Measurements from ENCODE around the gene ITGA3. TPM values are rescaled to one million over a fixed set of nuclear protein-coding genes. Genes with fewer than 3 reads are reported as not detected.

Gene ITGA3
- polyA plus RNA-seq, 1 of the 3 experiments (the other 2 are of a cell fraction), result 766 TPM

GRCh38 chr17:50066995-50067394, 11.1 kb downstream of the ITGA3 start:
- Histone ChIP-seq H3K27ac (ENCODE audit: low read depth in 2 of 2, low read length in 1 of 2) (peak overlapping the region in 1 of 2 experiments; percentile 100; a peak in 2 of 4 replicates), H3K9me3 (no peaks in the 10 kb centered on the region), H3F3A (replicated peaks; ENCODE audit: insufficient read depth) (peaks cover 73% of the 10 kb centered on the region), H4K20me1 (ENCODE audit: insufficient read depth) (peaks cover 33% of the 10 kb centered on the region), H3K4me3 (ENCODE audit: low read depth in 2 of 2, low read length in 1 of 2) (no peak overlapping the region), H3K79me2 (ENCODE audit: insufficient read depth) (peaks cover 95% of the 10 kb centered on the region), H3K9me2 (no peaks in the 10 kb centered on the region), H3K36me3 (replicated peaks in 1 of 2; ENCODE audit: control insufficient read depth in 1 of 2, insufficient read depth in 2 of 2, low read length in 1 of 2) (peaks cover 40 to 67% of the 10 kb centered on the region in 2 experiments), H2AFZ (ENCODE audit: low read depth) (no peak overlapping the region), H3K4me1 (ENCODE audit: control insufficient read depth in 1 of 2, insufficient read depth in 2 of 2, low read depth in 1 of 2, low read length in 1 of 2) (peaks cover 26 to 44% of the 10 kb centered on the region in 2 experiments), H3K27me3 (ENCODE audit: insufficient read depth) (no peaks in the 10 kb centered on the region), H3K9ac (peak overlapping the region; percentile 98; the same call in 1 of the 2 replicates), H3K4me2 (peak overlapping the region; percentile 96; the same call in 1 of the 2 replicates)
- 94% methylated on average over 2 of the region's 2 CpGs for WGBS (ENCODE audit: low lambda C conversion rate)
- DNase-seq, result no peak
- ChIA-PET POLR2A (interaction anchor here (1.2 kb wide), 1 partner anchor 27 kb away, joined by 3 read pairs; no protein-coding TSS in a partner anchor), CTCF (interaction anchor here (1.1 to 6.2 kb wide), 11 partner anchors 11 to 190 kb away, joined by 3 to 51 read pairs (median 6); partner anchors contain the start of genes ITGA3 and PDK2)
- no peak for TF ChIP-seq YY1 (IDR thresholded peaks at IDR 0.05; ENCODE audit: low read depth)
- TF ChIP-seq ZBTB33 (IDR thresholded peaks at IDR 0.05; ENCODE audit: borderline replicate concordance, low read depth), result no peak
- no peak for TF ChIP-seq MAX (IDR thresholded peaks at IDR 0.05; ENCODE audit: low read depth)
- no peak for TF ChIP-seq FOSL2 (IDR thresholded peaks at IDR 0.05; ENCODE audit: borderline replicate concordance, low read depth)
- no peak for TF ChIP-seq TCF12 (IDR thresholded peaks at IDR 0.05)
- no peak for TF ChIP-seq SIN3A (IDR thresholded peaks at IDR 0.05; ENCODE audit: borderline replicate concordance, low read depth, low read length)
- TF ChIP-seq NRF1 (IDR thresholded peaks at IDR 0.05; ENCODE audit: low read depth, low read length), result no peak
- TF ChIP-seq MXI1 (IDR thresholded peaks at IDR 0.05; ENCODE audit: low read depth, low read length), result no peak
- TF ChIP-seq REST (IDR thresholded peaks at IDR 0.05; ENCODE audit: low read depth, low read length), result no peak

GRCh38 chr17:50067996-50068395, 12.1 kb downstream of the ITGA3 start:
- no peaks in the 10 kb centered on the region for H3K27me3 ChIP-seq (ENCODE audit: insufficient read depth)
- H3K9ac ChIP-seq, result no peak overlapping the region; the same call in 1 of the 2 replicates
- CTCF ChIA-PET, result interaction anchor here (1.0 to 6.2 kb wide), 8 partner anchors 12 to 70 kb away, joined by 3 to 51 read pairs (median 6); partner anchors contain the start of genes ITGA3 and PDK2
- H3K79me2 ChIP-seq (ENCODE audit: insufficient read depth), result peaks cover 96% of the 10 kb centered on the region
- H3K9me3 ChIP-seq, result no peaks in the 10 kb centered on the region
- H3K4me2 ChIP-seq, result peak overlapping the region; percentile 0; the same call in 1 of the 2 replicates
- H2AFZ ChIP-seq (ENCODE audit: low read depth), result no peak overlapping the region
- POLR2A ChIA-PET, result interaction anchor here (1.2 kb wide), 1 partner anchor 26 kb away, joined by 3 read pairs; no protein-coding TSS in a partner anchor
- H3K4me3 ChIP-seq (ENCODE audit: low read depth in 2 of 2, low read length in 1 of 2), result no peak overlapping the region
- H3K9me2 ChIP-seq, result no peaks in the 10 kb centered on the region
- H3K27ac ChIP-seq (ENCODE audit: low read depth in 2 of 2, low read length in 1 of 2), result peak overlapping the region in 1 of 2 experiments; percentile 100; a peak in 2 of 4 replicates
- peaks cover 47 to 75% of the 10 kb centered on the region in 2 experiments for H3K36me3 ChIP-seq (replicated peaks in 1 of 2; ENCODE audit: control insufficient read depth in 1 of 2, insufficient read depth in 2 of 2, low read length in 1 of 2)
- DNase-seq, result no peak
- WGBS (ENCODE audit: low lambda C conversion rate), result 94% methylated on average over 7 of the region's 13 CpGs
- peaks cover 67% of the 10 kb centered on the region for H3F3A ChIP-seq (replicated peaks; ENCODE audit: insufficient read depth)
- peaks cover 41% of the 10 kb centered on the region for H4K20me1 ChIP-seq (ENCODE audit: insufficient read depth)
- H3K4me1 ChIP-seq (ENCODE audit: control insufficient read depth in 1 of 2, insufficient read depth in 2 of 2, low read depth in 1 of 2, low read length in 1 of 2), result peaks cover 16 to 38% of the 10 kb centered on the region in 2 experiments
- TF ChIP-seq MXI1 (IDR thresholded peaks at IDR 0.05; ENCODE audit: low read depth, low read length) (no peak), GATA2 (CRISPR knock-in tag; IDR thresholded peaks at IDR 0.05) (no peak), JUND (IDR thresholded peaks at IDR 0.05) (no peak), RAD21 (IDR thresholded peaks at IDR 0.05; ENCODE audit: low read length) (no peak), EZH2phosphoT487 (IDR thresholded peaks at IDR 0.05; ENCODE audit: borderline replicate concordance, low read depth) (no peak), NFIC (IDR thresholded peaks at IDR 0.05; ENCODE audit: borderline replicate concordance) (no peak), CTCF (IDR thresholded peaks at IDR 0.05) (no peak), RFX5 (IDR thresholded peaks at IDR 0.05; ENCODE audit: low read length) (no peak), TCF12 (IDR thresholded peaks at IDR 0.05) (no peak), PBX3 (IDR thresholded peaks at IDR 0.05) (no peak)
